Measurements from ENCODE around the gene GAD1. TPM values are rescaled to one million over a fixed set of nuclear protein-coding genes. Genes with fewer than 3 reads are reported as not detected.

GAD1 gene
- total and polyA plus RNA-seq, 7 donors: 0.06 TPM; not detected in 6

- no peaks in the 10 kb centered on the region for H3K9me3 ChIP-seq
- no peak overlapping the region for H3K27ac ChIP-seq
- peaks cover 12% of the 10 kb centered on the region for H3K4me1 ChIP-seq
- TF ChIP-seq, protein P1, sequence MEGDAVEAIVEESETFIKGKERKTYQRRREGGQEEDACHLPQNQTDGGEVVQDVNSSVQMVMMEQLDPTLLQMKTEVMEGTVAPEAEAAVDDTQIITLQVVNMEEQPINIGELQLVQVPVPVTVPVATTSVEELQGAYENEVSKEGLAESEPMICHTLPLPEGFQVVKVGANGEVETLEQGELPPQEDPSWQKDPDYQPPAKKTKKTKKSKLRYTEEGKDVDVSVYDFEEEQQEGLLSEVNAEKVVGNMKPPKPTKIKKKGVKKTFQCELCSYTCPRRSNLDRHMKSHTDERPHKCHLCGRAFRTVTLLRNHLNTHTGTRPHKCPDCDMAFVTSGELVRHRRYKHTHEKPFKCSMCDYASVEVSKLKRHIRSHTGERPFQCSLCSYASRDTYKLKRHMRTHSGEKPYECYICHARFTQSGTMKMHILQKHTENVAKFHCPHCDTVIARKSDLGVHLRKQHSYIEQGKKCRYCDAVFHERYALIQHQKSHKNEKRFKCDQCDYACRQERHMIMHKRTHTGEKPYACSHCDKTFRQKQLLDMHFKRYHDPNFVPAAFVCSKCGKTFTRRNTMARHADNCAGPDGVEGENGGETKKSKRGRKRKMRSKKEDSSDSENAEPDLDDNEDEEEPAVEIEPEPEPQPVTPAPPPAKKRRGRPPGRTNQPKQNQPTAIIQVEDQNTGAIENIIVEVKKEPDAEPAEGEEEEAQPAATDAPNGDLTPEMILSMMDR (IDR thresholded peaks at IDR 0.05): no peak
- ATAC-seq (no peak), DNase-seq (no peak)
- H3K36me3 ChIP-seq (ENCODE audit: insufficient read depth in 1 of 2, low read depth in 1 of 2): no peaks in the 10 kb centered on the region
- H3K27me3 ChIP-seq (ENCODE audit: insufficient read depth in 3 of 3, low read length in 2 of 3): no peaks in the 10 kb centered on the region
- intact Hi-C loops (cut with DNase I): no loop called here
- no peak overlapping the region for H3K4me3 ChIP-seq
Observed at GRCh38 chr2:170772295-170772694, 44.4 kb upstream of the GAD1 start.

GRCh38 chr2:170774074-170774473 lies 42.6 kb upstream of the GAD1 start:
- Histone ChIP-seq H3K4me3 (no peak overlapping the region), H3K27me3 (ENCODE audit: insufficient read depth in 3 of 3, low read length in 2 of 3) (peaks cover 0 to 2% (median 0%) of the 10 kb centered on the region in 3 donors), H3K9me3 (no peaks in the 10 kb centered on the region), H3K36me3 (ENCODE audit: insufficient read depth in 1 of 2, low read depth in 1 of 2) (no peaks in the 10 kb centered on the region), H3K27ac (no peak overlapping the region), H3K4me1 (peaks cover 12% of the 10 kb centered on the region)
- DNase-seq: no peak
- TF ChIP-seq, protein P1 (IDR thresholded peaks at IDR 0.05): no peak
- intact Hi-C loops (cut with DNase I): no loop called here
- no peak for ATAC-seq

GRCh38 chr2:170778900-170779299 lies 37.8 kb upstream of the GAD1 start:
- intact Hi-C loops (cut with DNase I): no loop called here
- no peak for DNase-seq
- TF ChIP-seq, protein P1 (IDR thresholded peaks at IDR 0.05): no peak
- no peak overlapping the region for H3K27ac ChIP-seq
- no peak overlapping the region for H3K4me3 ChIP-seq
- no peaks in the 10 kb centered on the region for H3K36me3 ChIP-seq (ENCODE audit: insufficient read depth in 1 of 2, low read depth in 1 of 2)
- H3K9me3 ChIP-seq: no peaks in the 10 kb centered on the region
- peaks cover 0 to 2% (median 0%) of the 10 kb centered on the region in 3 donors for H3K27me3 ChIP-seq (ENCODE audit: insufficient read depth in 3 of 3, low read length in 2 of 3)
- WGBS, 3 donors: 42 to 76% (median 42%) methylated on average over 2 of the region's 2 CpGs
- no peak for ATAC-seq
- H3K4me1 ChIP-seq: no peaks in the 10 kb centered on the region

GRCh38 chr2:170779304-170779703 lies 37.4 kb upstream of the GAD1 start:
- H3K27me3 ChIP-seq (ENCODE audit: insufficient read depth in 3 of 3, low read length in 2 of 3): peaks cover 0 to 2% (median 0%) of the 10 kb centered on the region in 3 donors
- DNase-seq (no peak), ATAC-seq (no peak)
- TF ChIP-seq, protein P1 (IDR thresholded peaks at IDR 0.05): no peak
- no peak overlapping the region for H3K4me3 ChIP-seq
- 95 to 96% (median 96%) methylated on average over 1 of the region's 1 CpG for WGBS, 3 donors
- no peaks in the 10 kb centered on the region for H3K4me1 ChIP-seq
- no peaks in the 10 kb centered on the region for H3K9me3 ChIP-seq
- no peak overlapping the region for H3K27ac ChIP-seq
- H3K36me3 ChIP-seq (ENCODE audit: insufficient read depth in 1 of 2, low read depth in 1 of 2): no peaks in the 10 kb centered on the region
- intact Hi-C loops (cut with DNase I): no loop called here

DNA sequence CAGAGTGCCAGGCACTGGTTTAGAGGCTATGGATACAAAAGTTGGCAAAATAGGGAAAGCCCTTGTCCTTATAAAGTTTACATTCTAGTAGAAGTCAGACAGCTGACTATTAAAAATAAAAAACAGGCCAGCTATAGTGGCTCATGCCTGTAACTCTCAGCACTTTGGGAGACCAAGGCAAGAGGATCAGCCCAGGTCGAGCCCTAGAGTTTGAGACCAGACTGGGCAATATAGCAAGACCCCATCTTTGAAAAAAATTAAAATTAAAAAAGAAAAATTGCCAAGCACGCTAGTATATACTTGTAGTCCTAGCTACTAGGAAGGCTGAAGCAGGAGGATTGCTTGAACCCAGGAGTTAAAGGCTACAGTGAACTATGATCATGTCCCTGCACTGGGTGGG lies 34.0 kb upstream of the GAD1 start:
- TF ChIP-seq, protein P1 (IDR thresholded peaks at IDR 0.05): no peak
- ATAC-seq (no peak), DNase-seq (no peak)
- Histone ChIP-seq H3K4me3 (no peak overlapping the region), H3K27ac (no peak overlapping the region), H3K36me3 (ENCODE audit: insufficient read depth in 1 of 2, low read depth in 1 of 2) (no peaks in the 10 kb centered on the region), H3K4me1 (no peaks in the 10 kb centered on the region), H3K9me3 (no peaks in the 10 kb centered on the region), H3K27me3 (ENCODE audit: insufficient read depth in 3 of 3, low read length in 2 of 3) (peaks cover 0 to 5% (median 0%) of the 10 kb centered on the region in 3 donors)
- 76 to 93% (median 77%) methylated on average over 2 of the region's 2 CpGs for WGBS, 3 donors
- intact Hi-C loops (cut with DNase I): no loop called here
